ENCODE measurements around the gene SLC34A2. TPM values are rescaled to one million over a fixed set of nuclear protein-coding genes. Genes with fewer than 3 reads are reported as not detected.
"Not testable (repeated sequence)": the region's sequence is repeated elsewhere in the genome, so short reads cannot be mapped to it uniquely, and the experiment has no call there.

Gene SLC34A2
- under 1 TPM in 1 of 2 donors, not detected in 1; 0.18 TPM for total RNA-seq
- long read RNA-seq = 0 reads

GRCh38 chr4:25654971-25655963 is at the start of gene SLC34A2:
Gene SLC34A2, plus strand, starts transcription at chr4:25655851. Its CDS starts 6,650 bp downstream, at chr4:25662501.
- DNase-seq (no peak), ATAC-seq (peak in 1 of 2 donors; percentile 33)
- intact Hi-C loops (cut with DNase I) = no loop called here

GRCh38 chr4:25608644-25609043 is 47.0 kb upstream of the SLC34A2 start:
- no peak for ATAC-seq
- intact Hi-C loops (cut with DNase I) = no loop called here
- no peak for DNase-seq

- no peak for ATAC-seq
- intact Hi-C loops (cut with DNase I) = no loop called here
- no peak for DNase-seq
Observed at GRCh38 chr4:25609976-25610375, 45.7 kb upstream of the SLC34A2 start.

- ATAC-seq = not testable (repeated sequence)
Observed at GRCh38 chr4:25613613-25614012, 42.0 kb upstream of the SLC34A2 start.

GRCh38 chr4:25614807-25615206 is 40.8 kb upstream of the SLC34A2 start:
- intact Hi-C loops (cut with DNase I) = no loop called here
- DNase-seq (no peak), ATAC-seq (no peak)

More at GRCh38 chr4:25613613-25614012, 42.0 kb upstream of the SLC34A2 start:
- intact Hi-C loops (cut with DNase I); DNase-seq: not testable (repeated sequence)

GRCh38 chr4:25621027-25621930 is 34.4 kb upstream of the SLC34A2 start:
- intact Hi-C loops (cut with DNase I) = no loop called here
- no peak for ATAC-seq

GRCh38 chr4:25624616-25625015 is 31.0 kb upstream of the SLC34A2 start:
- intact Hi-C loops (cut with DNase I) = no loop called here
- DNase-seq (no peak), ATAC-seq (no peak)

More at GRCh38 chr4:25621027-25621930, 34.4 kb upstream of the SLC34A2 start:
- no peak for DNase-seq

GRCh38 chr4:25628451-25628850 is 27.2 kb upstream of the SLC34A2 start:
- DNase-seq (no peak), ATAC-seq (no peak)
- intact Hi-C loops (cut with DNase I) = no loop called here

GRCh38 chr4:25632135-25632534 is 23.5 kb upstream of the SLC34A2 start:
- intact Hi-C loops (cut with DNase I) = no loop called here
- no peak for DNase-seq
- ATAC-seq = no peak

GRCh38 chr4:25633541-25633940 is 22.1 kb upstream of the SLC34A2 start:
- ATAC-seq (no peak), DNase-seq (no peak)
- intact Hi-C loops (cut with DNase I) = no loop called here

GRCh38 chr4:25635501-25635900 is 20.1 kb upstream of the SLC34A2 start:
- DNase-seq = no peak
- intact Hi-C loops (cut with DNase I) = no loop called here
- ATAC-seq = no peak

- intact Hi-C loops (cut with DNase I) = no loop called here
- DNase-seq (no peak), ATAC-seq (no peak)
Observed at GRCh38 chr4:25637581-25638220, 17.9 kb upstream of the SLC34A2 start.

- intact Hi-C loops (cut with DNase I) = no loop called here
- no peak for DNase-seq
- no peak for ATAC-seq
Observed at GRCh38 chr4:25638221-25638601, 17.4 kb upstream of the SLC34A2 start.

GRCh38 chr4:25638806-25639205 is 16.8 kb upstream of the SLC34A2 start:
- intact Hi-C loops (cut with DNase I) = no loop called here
- no peak for ATAC-seq
- DNase-seq = no peak

GRCh38 chr4:25650311-25650710 is 5.3 kb upstream of the SLC34A2 start:
- DNase-seq (no peak), ATAC-seq (no peak)
- intact Hi-C loops (cut with DNase I) = no loop called here

- ATAC-seq (no peak), DNase-seq (no peak)
- intact Hi-C loops (cut with DNase I) = no loop called here
Observed at GRCh38 chr4:25651682-25652081, 4.0 kb upstream of the SLC34A2 start.

- DNase-seq (no peak), ATAC-seq (no peak)
- intact Hi-C loops (cut with DNase I) = no loop called here
Observed at GRCh38 chr4:25654031-25654970, 1.4 kb upstream of the SLC34A2 start.

- no peak for ATAC-seq
- no peak for DNase-seq
Observed at GRCh38 chr4:25656031-25656430, 380 bp downstream of the SLC34A2 start.

More at GRCh38 chr4:25656031-25656430, 380 bp downstream of the SLC34A2 start:
- intact Hi-C loops (cut with DNase I) = no loop called here
